CD14-positive monocyte (primary cell): ENCODE results near the gene DRC3. TPM values are rescaled to one million over a fixed set of nuclear protein-coding genes. Genes with fewer than 3 reads are reported as not detected.

ENCODE experiments used
- DNase-seq, 3 donors: peaks; one replicate each; pipeline ENCODE4 v3.0.0-alpha.2; 2011 to 2022
- H2AFZ ChIP-seq: 2 replicates; pipeline ENCODE4 v1.6.0; 2012; ENCODE audit warnings: mild to moderate bottlenecking, low read depth, low read length, inconsistent platforms; ENCODE audit not compliant: insufficient read depth, poor library complexity, severe bottlenecking
- H3K27ac ChIP-seq, 2 donors: 1 replicate in 1 of 2; 2 replicates in 1 of 2; pipeline ENCODE4 v1.5.1; 2012 to 2013; ENCODE audit warnings: low read length in 2 of 2, control low read depth in 1 of 2, inconsistent platforms in 1 of 2, low read depth in 1 of 2, mild to moderate bottlenecking in 1 of 2
- H3K27me3 ChIP-seq, 2 donors: one replicate each; pipeline versions ENCODE4 v1.6.0 to v1.6.1; 2011 to 2013; ENCODE audit warnings: low read length in 2 of 2; ENCODE audit not compliant: control insufficient read depth in 2 of 2, insufficient read depth in 2 of 2
- H3K36me3 ChIP-seq, 2 donors: replicated peaks in 1 of 2; 1 replicate in 1 of 2; 2 replicates in 1 of 2; pipeline versions ENCODE4 v1.5.1 to v1.6.1; 2012 to 2013; ENCODE audit warnings: low read length in 2 of 2, control low read depth in 1 of 2, inconsistent platforms in 1 of 2, mild to moderate bottlenecking in 1 of 2; ENCODE audit not compliant: insufficient read depth in 2 of 2, control insufficient read depth in 1 of 2
- H3K4me1 ChIP-seq, 2 donors: 1 replicate in 1 of 2; 2 replicates in 1 of 2; pipeline versions ENCODE4 v1.5.1 to v1.6.1; 2012 to 2013; ENCODE audit warnings: low read length in 2 of 2, control low read depth in 1 of 2, inconsistent platforms in 1 of 2, mild to moderate bottlenecking in 1 of 2, moderate library complexity in 1 of 2; ENCODE audit not compliant: insufficient read depth in 2 of 2, control insufficient read depth in 1 of 2
- H3K4me2 ChIP-seq: replicated peaks from 2 replicates; pipeline ENCODE3; 2012; ENCODE audit warnings: low read length, moderate library complexity, mild to moderate bottlenecking; ENCODE audit not compliant: poor library complexity, severe bottlenecking; ENCODE audit errors: extremely low read depth
- H3K4me3 ChIP-seq, 3 experiments: fragments of 200-600 bp in 1 of 3; sonication (generic) in 1 of 3; replicated peaks in 1 of 3; 1 replicate in 2 of 3; 2 replicates in 1 of 3; pipeline ENCODE4 v1.5.1; 2011 to 2013; ENCODE audit warnings: low read length in 3 of 3, mild to moderate bottlenecking in 3 of 3, control low read depth in 2 of 3, low read depth in 2 of 3, inconsistent platforms in 1 of 3, moderate library complexity in 1 of 3
- H3K79me2 ChIP-seq: 2 replicates; pipeline ENCODE4 v1.6.0; 2012; ENCODE audit warnings: mild to moderate bottlenecking, control low read depth, inconsistent platforms, low read length, moderate library complexity; ENCODE audit not compliant: insufficient read depth
- H3K9ac ChIP-seq: 2 replicates; pipeline ENCODE4 v1.6.0; 2017; ENCODE audit warnings: low read length, mild to moderate bottlenecking; ENCODE audit not compliant: insufficient read depth, poor library complexity, severe bottlenecking
- H3K9me3 ChIP-seq, 2 donors: replicated peaks in 1 of 2; 1 replicate in 1 of 2; 2 replicates in 1 of 2; pipeline versions ENCODE4 v1.5.1 to v1.6.1; 2012 to 2013; ENCODE audit warnings: low read length in 2 of 2, control low read depth in 1 of 2; ENCODE audit not compliant: control insufficient read depth in 1 of 2, insufficient read depth in 1 of 2
- H4K20me1 ChIP-seq: 2 replicates; pipeline ENCODE4 v1.6.0; 2012; ENCODE audit warnings: mild to moderate bottlenecking, low read length, control low read depth, moderate library complexity; ENCODE audit not compliant: insufficient read depth
- H3K27ac Mint-ChIP-seq, 7 donors: one replicate each; pipeline ENCODE4 v1.8.0; 2020; ENCODE audit warnings: mild to moderate bottlenecking in 7 of 7, mixed read lengths in 7 of 7, moderate library complexity in 6 of 7, inconsistent platforms in 2 of 7
- H3K27me3 Mint-ChIP-seq, 3 donors: one replicate each; pipeline ENCODE4 v1.8.0; 2021 to 2022; ENCODE audit warnings: low read depth in 3 of 3, mild to moderate bottlenecking in 3 of 3, mixed read lengths in 3 of 3, moderate library complexity in 3 of 3, inconsistent platforms in 1 of 3
- H3K36me3 Mint-ChIP-seq, 2 donors: one replicate each; pipeline ENCODE4 v1.8.0; 2020; ENCODE audit warnings: mixed read lengths in 2 of 2, inconsistent platforms in 1 of 2, mild to moderate bottlenecking in 1 of 2
- H3K4me1 Mint-ChIP-seq: one replicate; pipeline ENCODE4 v1.8.0; 2020; ENCODE audit warnings: mild to moderate bottlenecking, mixed read lengths
- H3K4me3 Mint-ChIP-seq, 2 donors: one replicate each; pipeline ENCODE4 v1.8.0; 2020; ENCODE audit warnings: mild to moderate bottlenecking in 2 of 2, mixed read lengths in 2 of 2, moderate library complexity in 1 of 2
- H3K9me3 Mint-ChIP-seq, 7 donors: one replicate each; pipeline ENCODE4 v1.8.0; 2020 to 2022; ENCODE audit warnings: mixed read lengths in 7 of 7, mild to moderate bottlenecking in 6 of 7, moderate library complexity in 6 of 7, inconsistent platforms in 2 of 7
- WGBS: methylation state at CpG from one replicate; pipeline ENCODE4 v1.1.5; 2013; ENCODE audit warnings: missing lambda C conversion rate; ENCODE audit not compliant: insufficient coverage; 5-methylcytosine and 5-hydroxymethylcytosine counted together
- intact Hi-C, 2 donors: fragments of 100-400 bp; cut with micrococcal nuclease; formaldehyde crosslinking; loops; one replicate each; pipeline versions ENCODE4 v1.15.0 to v1.15.1; 2023
- polyA plus RNA-seq, 3 donors: library from polyadenylated mRNA; depleted of rRNA in 1 of 3; unstranded in 2 of 3; stranded (reverse) in 1 of 3; fragments of 300-500 nt in 2 of 3; fragments of >200 nt in 1 of 3; fragmentation: Illumina TruSeq in 2 of 3; gene quantifications; 1 replicate in 2 of 3; 2 replicates in 1 of 3; pipeline ENCODE4 v1.2.3, GENCODE V29; 2012 to 2021
- TF ChIP-seq, protein P1 (sequence below): fragments of 200-600 bp; IDR thresholded peaks from one replicate; pipeline ENCODE4 v1.8.0; 2022; ENCODE audit warnings: antibody characterized with exemption, mild to moderate bottlenecking

The DRC3 gene
- polyA plus RNA-seq, 3 donors: 0.23 to 0.58 (median 0.39) TPM

DNA sequence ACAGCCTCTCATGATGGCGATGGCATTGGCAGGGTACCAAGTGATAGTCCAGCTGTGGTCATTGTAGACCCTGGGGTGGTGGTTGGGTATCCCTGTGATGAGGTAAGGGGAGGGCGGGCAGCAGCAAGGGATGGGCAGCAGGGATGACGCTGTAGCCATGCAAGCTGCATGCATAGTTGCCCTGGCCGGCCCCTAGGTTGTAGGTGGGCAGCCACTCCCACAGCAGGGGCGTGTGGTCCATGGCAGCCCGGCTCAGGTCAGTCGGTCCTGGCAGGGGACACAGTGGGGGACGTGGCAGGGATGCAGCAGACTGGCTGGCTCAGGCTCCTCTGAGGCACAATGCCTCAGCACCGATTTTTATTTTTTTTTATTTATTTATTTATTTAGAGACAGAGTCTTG, 8.7 kb downstream of the DRC3 start:
- Mint-ChIP-seq H3K9me3 (peaks cover 0 to 3% (median 0%) of the 10 kb centered on the region in 7 donors), H3K27me3 (peaks cover 0 to 3% (median 2%) of the 10 kb centered on the region in 3 donors), H3K4me1 (peaks cover 30% of the 10 kb centered on the region), H3K4me3 (no peak overlapping the region), H3K36me3 (peaks cover 3 to 5% of the 10 kb centered on the region in 2 donors), H3K27ac (no peak overlapping the region)
- Histone ChIP-seq H3K9me3 (no peaks in the 10 kb centered on the region), H3K9ac (no peak overlapping the region), H3K27ac (no peak overlapping the region), H3K4me1 (peaks cover 35 to 37% of the 10 kb centered on the region in 2 donors), H4K20me1 (no peaks in the 10 kb centered on the region), H3K36me3 (no peaks in the 10 kb centered on the region), H2AFZ (no peak overlapping the region), H3K27me3 (no peaks in the 10 kb centered on the region), H3K4me2 (no peak overlapping the region), H3K4me3 (no peak overlapping the region), H3K79me2 (no peaks in the 10 kb centered on the region)
- TF ChIP-seq, protein P1, sequence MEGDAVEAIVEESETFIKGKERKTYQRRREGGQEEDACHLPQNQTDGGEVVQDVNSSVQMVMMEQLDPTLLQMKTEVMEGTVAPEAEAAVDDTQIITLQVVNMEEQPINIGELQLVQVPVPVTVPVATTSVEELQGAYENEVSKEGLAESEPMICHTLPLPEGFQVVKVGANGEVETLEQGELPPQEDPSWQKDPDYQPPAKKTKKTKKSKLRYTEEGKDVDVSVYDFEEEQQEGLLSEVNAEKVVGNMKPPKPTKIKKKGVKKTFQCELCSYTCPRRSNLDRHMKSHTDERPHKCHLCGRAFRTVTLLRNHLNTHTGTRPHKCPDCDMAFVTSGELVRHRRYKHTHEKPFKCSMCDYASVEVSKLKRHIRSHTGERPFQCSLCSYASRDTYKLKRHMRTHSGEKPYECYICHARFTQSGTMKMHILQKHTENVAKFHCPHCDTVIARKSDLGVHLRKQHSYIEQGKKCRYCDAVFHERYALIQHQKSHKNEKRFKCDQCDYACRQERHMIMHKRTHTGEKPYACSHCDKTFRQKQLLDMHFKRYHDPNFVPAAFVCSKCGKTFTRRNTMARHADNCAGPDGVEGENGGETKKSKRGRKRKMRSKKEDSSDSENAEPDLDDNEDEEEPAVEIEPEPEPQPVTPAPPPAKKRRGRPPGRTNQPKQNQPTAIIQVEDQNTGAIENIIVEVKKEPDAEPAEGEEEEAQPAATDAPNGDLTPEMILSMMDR: no peak
- DNase-seq: no peak
- 93% methylated on average over 5 of the region's 9 CpGs for WGBS
- intact Hi-C loops: no loop called here

DNA sequence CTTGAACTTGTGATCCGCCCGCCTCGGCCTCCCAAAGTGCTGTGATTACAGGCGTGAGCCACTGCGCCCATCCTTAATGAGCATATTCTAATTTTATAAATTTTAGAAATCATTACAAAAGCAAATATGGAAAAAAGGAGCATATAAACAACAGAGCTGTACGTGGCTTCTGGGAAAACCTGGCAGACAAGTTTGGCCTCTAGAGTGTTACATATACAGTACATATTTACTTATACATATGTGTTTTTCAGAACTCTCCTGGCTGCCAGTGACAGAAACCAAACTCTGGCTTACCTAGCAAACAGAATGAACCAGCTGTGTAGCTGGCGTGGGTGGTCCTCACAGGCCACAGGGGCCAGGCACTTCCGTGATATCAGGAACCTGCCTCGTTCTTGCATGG, 10.1 kb downstream of the DRC3 start:
- Mint-ChIP-seq H3K27me3 (peaks cover 0 to 3% (median 2%) of the 10 kb centered on the region in 3 donors), H3K4me3 (no peak overlapping the region), H3K27ac (no peak overlapping the region), H3K9me3 (peaks cover 0 to 3% (median 0%) of the 10 kb centered on the region in 7 donors), H3K36me3 (peaks cover 0 to 4% of the 10 kb centered on the region in 2 donors), H3K4me1 (peaks cover 19% of the 10 kb centered on the region)
- Histone ChIP-seq H3K9ac (no peak overlapping the region), H3K27me3 (no peaks in the 10 kb centered on the region), H3K4me3 (no peak overlapping the region), H3K36me3 (no peaks in the 10 kb centered on the region), H3K79me2 (no peaks in the 10 kb centered on the region), H3K4me2 (no peak overlapping the region), H4K20me1 (no peaks in the 10 kb centered on the region), H3K9me3 (no peaks in the 10 kb centered on the region), H2AFZ (no peak overlapping the region), H3K27ac (no peak overlapping the region), H3K4me1 (peaks cover 22 to 23% of the 10 kb centered on the region in 2 donors)
- DNase-seq: no peak
- WGBS: 100% methylated on average over 2 of the region's 9 CpGs
- intact Hi-C loops: no loop called here
- TF ChIP-seq, protein P1: no peak
